Measurements from ENCODE around the gene ASTN2.

DNA sequence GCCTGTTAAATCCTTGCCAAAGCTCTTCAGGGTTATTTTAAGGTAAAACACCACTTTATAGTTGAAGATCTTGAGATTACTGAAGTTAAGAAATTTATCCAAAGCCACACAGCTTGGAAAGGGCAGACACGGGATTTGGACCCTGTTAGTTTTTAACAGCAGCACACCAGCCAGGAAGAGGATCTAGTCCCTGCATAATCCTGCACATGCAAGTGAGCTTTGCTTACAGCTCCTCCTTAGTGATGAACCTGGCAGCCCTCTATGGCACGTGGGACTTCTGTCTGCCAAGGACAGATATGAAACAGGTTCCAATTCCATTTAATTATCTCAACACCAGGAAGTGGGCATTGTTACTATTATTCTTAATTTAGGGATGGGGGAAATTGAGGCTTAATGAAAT, 619.0 kb downstream of the ASTN2 start:
- TF ChIP-seq SIN3A (IDR thresholded peaks at IDR 0.05; ENCODE audit: borderline replicate concordance, insufficient read depth, low read length), result no peak
- TF ChIP-seq POLR2AphosphoS5 (IDR thresholded peaks at IDR 0.05; ENCODE audit: low read depth, low read length), result no peak
- TF ChIP-seq, protein P1, sequence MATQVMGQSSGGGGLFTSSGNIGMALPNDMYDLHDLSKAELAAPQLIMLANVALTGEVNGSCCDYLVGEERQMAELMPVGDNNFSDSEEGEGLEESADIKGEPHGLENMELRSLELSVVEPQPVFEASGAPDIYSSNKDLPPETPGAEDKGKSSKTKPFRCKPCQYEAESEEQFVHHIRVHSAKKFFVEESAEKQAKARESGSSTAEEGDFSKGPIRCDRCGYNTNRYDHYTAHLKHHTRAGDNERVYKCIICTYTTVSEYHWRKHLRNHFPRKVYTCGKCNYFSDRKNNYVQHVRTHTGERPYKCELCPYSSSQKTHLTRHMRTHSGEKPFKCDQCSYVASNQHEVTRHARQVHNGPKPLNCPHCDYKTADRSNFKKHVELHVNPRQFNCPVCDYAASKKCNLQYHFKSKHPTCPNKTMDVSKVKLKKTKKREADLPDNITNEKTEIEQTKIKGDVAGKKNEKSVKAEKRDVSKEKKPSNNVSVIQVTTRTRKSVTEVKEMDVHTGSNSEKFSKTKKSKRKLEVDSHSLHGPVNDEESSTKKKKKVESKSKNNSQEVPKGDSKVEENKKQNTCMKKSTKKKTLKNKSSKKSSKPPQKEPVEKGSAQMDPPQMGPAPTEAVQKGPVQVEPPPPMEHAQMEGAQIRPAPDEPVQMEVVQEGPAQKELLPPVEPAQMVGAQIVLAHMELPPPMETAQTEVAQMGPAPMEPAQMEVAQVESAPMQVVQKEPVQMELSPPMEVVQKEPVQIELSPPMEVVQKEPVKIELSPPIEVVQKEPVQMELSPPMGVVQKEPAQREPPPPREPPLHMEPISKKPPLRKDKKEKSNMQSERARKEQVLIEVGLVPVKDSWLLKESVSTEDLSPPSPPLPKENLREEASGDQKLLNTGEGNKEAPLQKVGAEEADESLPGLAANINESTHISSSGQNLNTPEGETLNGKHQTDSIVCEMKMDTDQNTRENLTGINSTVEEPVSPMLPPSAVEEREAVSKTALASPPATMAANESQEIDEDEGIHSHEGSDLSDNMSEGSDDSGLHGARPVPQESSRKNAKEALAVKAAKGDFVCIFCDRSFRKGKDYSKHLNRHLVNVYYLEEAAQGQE (IDR thresholded peaks at IDR 0.05; ENCODE audit: insufficient read depth in 1 of 2, low read depth in 2 of 2, low read length in 2 of 2), result no peak
- no peak for TF ChIP-seq TAF1 (IDR thresholded peaks at IDR 0.05; ENCODE audit: borderline replicate concordance, insufficient read depth, low read length)

All from PFSK-1 (cell line).